ENCODE data around the gene PCA3. TPM values are rescaled to one million over a fixed set of nuclear protein-coding genes. Genes with fewer than 3 reads are reported as not detected.

The PCA3 gene
- total and polyA plus RNA-seq, 10 donors, result 0.27 to 0.35 TPM; not detected in 8

DNA sequence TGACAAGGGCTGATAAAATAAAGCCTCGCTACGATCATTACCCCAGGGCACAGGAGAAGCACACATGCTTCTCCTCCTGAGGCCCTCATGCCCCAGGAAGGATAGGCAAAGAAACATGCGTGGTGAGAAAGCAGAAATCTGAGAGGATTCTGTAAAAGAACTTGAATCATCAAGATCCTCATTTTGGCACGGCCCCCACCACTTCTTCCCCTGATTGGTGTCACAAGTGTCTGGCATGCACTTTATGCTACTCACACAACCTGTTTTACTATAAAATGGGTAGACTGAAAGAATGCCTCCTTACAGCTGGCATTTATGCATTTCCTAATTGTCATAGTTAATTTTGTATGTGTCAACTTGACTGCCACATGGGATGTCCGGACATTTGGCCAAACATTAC lies 32.1 kb downstream of the PCA3 start:
- no peak for DNase-seq
- TF ChIP-seq POLR2AphosphoS5 (IDR thresholded peaks at IDR 0.05), result no peak
- TF ChIP-seq, protein P1, sequence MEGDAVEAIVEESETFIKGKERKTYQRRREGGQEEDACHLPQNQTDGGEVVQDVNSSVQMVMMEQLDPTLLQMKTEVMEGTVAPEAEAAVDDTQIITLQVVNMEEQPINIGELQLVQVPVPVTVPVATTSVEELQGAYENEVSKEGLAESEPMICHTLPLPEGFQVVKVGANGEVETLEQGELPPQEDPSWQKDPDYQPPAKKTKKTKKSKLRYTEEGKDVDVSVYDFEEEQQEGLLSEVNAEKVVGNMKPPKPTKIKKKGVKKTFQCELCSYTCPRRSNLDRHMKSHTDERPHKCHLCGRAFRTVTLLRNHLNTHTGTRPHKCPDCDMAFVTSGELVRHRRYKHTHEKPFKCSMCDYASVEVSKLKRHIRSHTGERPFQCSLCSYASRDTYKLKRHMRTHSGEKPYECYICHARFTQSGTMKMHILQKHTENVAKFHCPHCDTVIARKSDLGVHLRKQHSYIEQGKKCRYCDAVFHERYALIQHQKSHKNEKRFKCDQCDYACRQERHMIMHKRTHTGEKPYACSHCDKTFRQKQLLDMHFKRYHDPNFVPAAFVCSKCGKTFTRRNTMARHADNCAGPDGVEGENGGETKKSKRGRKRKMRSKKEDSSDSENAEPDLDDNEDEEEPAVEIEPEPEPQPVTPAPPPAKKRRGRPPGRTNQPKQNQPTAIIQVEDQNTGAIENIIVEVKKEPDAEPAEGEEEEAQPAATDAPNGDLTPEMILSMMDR (IDR thresholded peaks at IDR 0.05 in 8 of 11, conservative IDR thresholded peaks at IDR 0.05 in 3 of 11), result no peak
- Histone ChIP-seq H3K4me3 (no peak overlapping the region), H3K36me3 (no peaks in the 10 kb centered on the region), H3K27ac (no peak overlapping the region), H3K4me1 (no peaks in the 10 kb centered on the region), H3K27me3 (replicated peaks in 1 of 7) (no peaks in the 10 kb centered on the region), H3K9me3 (no peaks in the 10 kb centered on the region)
- WGBS, 5 donors, result 70 to 83% (median 74%) methylated on average over 5 of the region's 5 CpGs
- intact Hi-C loops (cut with DNase I; ENCODE audit: low total_unique reads), result no loop called here

DNA sequence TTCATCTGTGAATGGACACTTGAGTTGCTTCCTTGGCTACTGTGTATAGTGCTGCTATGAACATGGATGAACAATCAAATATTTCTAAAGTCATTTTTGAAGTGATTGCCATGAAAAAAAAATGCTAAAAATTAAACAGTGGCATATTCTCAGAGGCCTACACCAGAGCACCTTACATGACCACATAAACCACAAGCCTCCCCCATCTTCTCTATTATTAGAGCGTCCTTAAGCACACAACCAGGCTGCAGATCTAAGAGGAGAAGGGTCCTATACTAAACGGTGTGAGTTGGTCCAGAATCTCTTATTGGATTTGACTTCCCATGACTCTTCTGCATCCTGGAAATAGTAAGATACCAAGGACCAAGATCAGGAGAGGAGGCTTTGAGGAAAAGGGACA lies 34.3 kb downstream of the PCA3 start:
- Histone ChIP-seq H3K4me1 (no peaks in the 10 kb centered on the region), H3K27me3 (replicated peaks in 1 of 7) (peaks cover 0 to 4% (median 0%) of the 10 kb centered on the region in 7 donors), H3K4me3 (no peak overlapping the region), H3K9me3 (no peaks in the 10 kb centered on the region), H3K27ac (no peak overlapping the region), H3K36me3 (no peaks in the 10 kb centered on the region)
- DNase-seq, result no peak
- 27 to 41% (median 34%) methylated on average over 2 of the region's 2 CpGs for WGBS, 5 donors
- TF ChIP-seq POLR2A (IDR thresholded peaks at IDR 0.05) (no peak), POLR2AphosphoS5 (IDR thresholded peaks at IDR 0.05) (no peak)
- TF ChIP-seq, protein P1 (IDR thresholded peaks at IDR 0.05 in 8 of 11, conservative IDR thresholded peaks at IDR 0.05 in 3 of 11), result no peak
- intact Hi-C loops (cut with DNase I; ENCODE audit: low total_unique reads), result no loop called here

DNA sequence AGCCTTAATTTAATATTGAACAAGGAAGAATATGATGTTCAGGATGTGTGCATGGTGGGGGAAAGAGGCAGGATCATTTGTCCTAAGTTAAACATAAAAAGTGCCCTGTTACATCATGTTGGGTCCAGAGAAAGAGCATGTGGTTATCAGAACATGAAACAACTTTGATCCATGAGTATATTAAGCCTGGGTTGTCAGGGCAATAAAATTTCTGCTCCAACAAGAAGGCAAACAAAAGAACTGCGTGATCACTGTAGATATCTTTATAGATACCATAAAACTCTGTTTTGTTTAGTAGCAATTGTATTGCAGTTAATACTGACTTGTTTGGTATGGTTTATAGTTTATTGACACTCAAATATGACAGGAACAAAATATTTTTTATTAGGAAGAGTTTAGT lies 35.2 kb downstream of the PCA3 start:
- Histone ChIP-seq H3K27ac (no peak overlapping the region), H3K36me3 (no peaks in the 10 kb centered on the region), H3K4me3 (no peak overlapping the region), H3K9me3 (no peaks in the 10 kb centered on the region), H3K27me3 (replicated peaks in 1 of 7) (peaks cover 0 to 4% (median 0%) of the 10 kb centered on the region in 7 donors), H3K4me1 (no peaks in the 10 kb centered on the region)
- 90 to 95% (median 91%) methylated on average over 1 of the region's 1 CpG for WGBS, 5 donors
- no peak for DNase-seq
- TF ChIP-seq POLR2A (IDR thresholded peaks at IDR 0.05), result no peak
- TF ChIP-seq, protein P1 (IDR thresholded peaks at IDR 0.05 in 8 of 11, conservative IDR thresholded peaks at IDR 0.05 in 3 of 11), result no peak
- TF ChIP-seq POLR2AphosphoS5 (IDR thresholded peaks at IDR 0.05), result no peak
- intact Hi-C loops (cut with DNase I; ENCODE audit: low total_unique reads), result no loop called here

DNA sequence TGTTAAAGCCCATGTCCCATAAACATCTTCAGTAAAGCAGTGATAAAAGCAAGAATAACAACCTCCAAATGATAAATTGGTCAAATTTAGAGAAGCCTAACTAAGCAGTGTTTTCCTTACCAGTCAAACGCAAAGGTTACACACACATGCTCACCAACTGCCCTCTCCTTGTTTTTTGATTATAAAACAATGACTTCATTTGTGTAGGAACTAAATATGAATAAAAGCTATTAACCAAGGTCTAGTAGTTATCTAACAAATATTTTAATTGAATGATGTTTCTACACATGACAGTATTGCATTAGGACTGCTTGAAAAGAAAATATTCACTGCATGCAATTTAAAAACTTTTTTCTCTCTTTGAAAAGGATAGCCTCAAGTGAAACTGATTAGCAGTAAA lies 36.7 kb downstream of the PCA3 start:
- no peak overlapping the region for H3K4me3 ChIP-seq
- WGBS, 5 donors, result 73 to 90% (median 85%) methylated on average over 1 of the region's 1 CpG
- H3K9me3 ChIP-seq, result no peaks in the 10 kb centered on the region
- H3K27me3 ChIP-seq (replicated peaks in 1 of 7), result peaks cover 0 to 4% (median 0%) of the 10 kb centered on the region in 7 donors
- no peaks in the 10 kb centered on the region for H3K4me1 ChIP-seq
- no peaks in the 10 kb centered on the region for H3K36me3 ChIP-seq
- no peak overlapping the region for H3K27ac ChIP-seq
- TF ChIP-seq POLR2A (IDR thresholded peaks at IDR 0.05) (no peak), POLR2AphosphoS5 (IDR thresholded peaks at IDR 0.05) (no peak)
- TF ChIP-seq, protein P1 (IDR thresholded peaks at IDR 0.05 in 8 of 11, conservative IDR thresholded peaks at IDR 0.05 in 3 of 11), result no peak
- no peak for DNase-seq
- intact Hi-C loops (cut with DNase I; ENCODE audit: low total_unique reads), result no loop called here
